ENCODE measurements around the gene ZNF526. TPM values are rescaled to one million over a fixed set of nuclear protein-coding genes. Genes with fewer than 3 reads are reported as not detected.
A peak's percentile ranks its signal among the peaks of the same experiment; 100 is the strongest.

ZNF526 gene
- total RNA-seq, 1 experiment from 2014 or later = 13.1 TPM

- intact Hi-C loops (cut with micrococcal nuclease) = no loop called here
- BruUV-seq (replicated peaks) = no TSS peak
- no peak overlapping the region for H2AFZ ChIP-seq (ENCODE audit: low read depth, low read length, poor library complexity, severe bottlenecking)
- ChIA-PET POLR2A (interaction anchor here (1.2 kb wide), 1 partner anchor 8 kb away, joined by 4 read pairs; no protein-coding TSS in a partner anchor), RAD21 (ENCODE audit: low non-redundant PET in 1 of 2, low total read pairs in 2 of 2, uncharacterized antibody in 2 of 2, unreplicated experiment in 2 of 2) (no interaction called here), CTCF (no interaction called here)
- peak overlapping the region; percentile 78 for H3K4me2 ChIP-seq (ENCODE audit: low read length)
- H3K9me2 ChIP-seq (ENCODE audit: insufficient read depth) = no peaks in the 10 kb centered on the region
- peak overlapping the region; percentile 23; the same call in 1 of the 2 replicates for H3K9ac ChIP-seq (ENCODE audit: low read length)
- peaks cover 11 to 38% of the 10 kb centered on the region in 2 experiments for H3K4me1 ChIP-seq (ENCODE audit: control insufficient read depth in 1 of 2, insufficient read depth in 2 of 2, low read length in 2 of 2)
- H3K79me2 ChIP-seq (ENCODE audit: insufficient read depth, low read length) = peaks cover 89% of the 10 kb centered on the region
- peak overlapping the region; percentile 62; the same call in 1 of the 2 replicates for H3K27ac ChIP-seq (ENCODE audit: low read depth, low read length)
- peaks cover 43 to 59% of the 10 kb centered on the region in 2 experiments for H3K36me3 ChIP-seq (ENCODE audit: control insufficient read depth in 1 of 2, insufficient read depth in 2 of 2, low read length in 2 of 2)
- ATAC-seq = no peak
- H3K27me3 ChIP-seq (ENCODE audit: insufficient read depth, low read length) = no peaks in the 10 kb centered on the region
- no peaks in the 10 kb centered on the region for H4K20me1 ChIP-seq (ENCODE audit: insufficient read depth)
- TF ChIP-seq SRF (IDR thresholded peaks at IDR 0.05; ENCODE audit: low read depth) (no peak), CTCF (IDR thresholded peaks at IDR 0.05 in 2 of 3, conservative IDR thresholded peaks at IDR 0.05 in 1 of 3; ENCODE audit: borderline replicate concordance in 1 of 3, insufficient read depth in 1 of 3, low read depth in 2 of 3, low read length in 2 of 3) (no peak), ZFX (IDR thresholded peaks at IDR 0.05) (no peak), CBX3 (IDR thresholded peaks at IDR 0.05; ENCODE audit: low read depth) (no peak), EGR1 (IDR thresholded peaks at IDR 0.05; ENCODE audit: low read depth) (no peak), ZBTB33 (IDR thresholded peaks at IDR 0.05; ENCODE audit: extremely low read depth, insufficient replicate concordance, low read length) (no peak), ATF3 (IDR thresholded peaks at IDR 0.05) (no peak), JUND (IDR thresholded peaks at IDR 0.05) (no peak), TCF7L2 (IDR thresholded peaks at IDR 0.05; ENCODE audit: borderline replicate concordance, extremely low read depth, insufficient read depth, insufficient read length) (no peak), RAD21 (IDR thresholded peaks at IDR 0.05; ENCODE audit: low read depth) (no peak), POLR2A (IDR thresholded peaks at IDR 0.05; ENCODE audit: borderline replicate concordance, extremely low read depth, insufficient read depth, insufficient read length) (no peak), SIN3A (IDR thresholded peaks at IDR 0.05; ENCODE audit: low read depth) (no peak), CEBPB (IDR thresholded peaks at IDR 0.05; ENCODE audit: low read depth) (no peak), EZH2 (IDR thresholded peaks at IDR 0.05) (no peak), FOSL1 (IDR thresholded peaks at IDR 0.05; ENCODE audit: low read depth) (no peak)
- DNase-seq (ENCODE audit: low read depth, low spot score) = no peak
- H3K9me3 ChIP-seq (ENCODE audit: control insufficient read depth in 1 of 2, insufficient read depth in 1 of 2, low read depth in 1 of 2, low read length in 2 of 2) = no peaks in the 10 kb centered on the region
- H3K4me3 ChIP-seq (replicated peaks in 1 of 2; ENCODE audit: low read depth in 1 of 2, low read length in 2 of 2) = peak overlapping the region in 1 of 2 experiments; percentile 37; a peak in 1 of 4 replicates
Measured at GRCh38 chr19:42208612-42209011, 11.5 kb upstream of the ZNF526 start.
